ENCODE results near the gene TMEM175. TPM values are rescaled to one million over a fixed set of nuclear protein-coding genes. Genes with fewer than 3 reads are reported as not detected.
A peak's percentile ranks its signal among the peaks of the same experiment; 100 is the strongest.
"Not testable (repeated sequence)": the region's sequence is repeated elsewhere in the genome, so short reads cannot be mapped to it uniquely, and the experiment has no call there.

The TMEM175 gene
- total RNA-seq, 1 experiment from 2014 or later = 10.5 TPM

DNA sequence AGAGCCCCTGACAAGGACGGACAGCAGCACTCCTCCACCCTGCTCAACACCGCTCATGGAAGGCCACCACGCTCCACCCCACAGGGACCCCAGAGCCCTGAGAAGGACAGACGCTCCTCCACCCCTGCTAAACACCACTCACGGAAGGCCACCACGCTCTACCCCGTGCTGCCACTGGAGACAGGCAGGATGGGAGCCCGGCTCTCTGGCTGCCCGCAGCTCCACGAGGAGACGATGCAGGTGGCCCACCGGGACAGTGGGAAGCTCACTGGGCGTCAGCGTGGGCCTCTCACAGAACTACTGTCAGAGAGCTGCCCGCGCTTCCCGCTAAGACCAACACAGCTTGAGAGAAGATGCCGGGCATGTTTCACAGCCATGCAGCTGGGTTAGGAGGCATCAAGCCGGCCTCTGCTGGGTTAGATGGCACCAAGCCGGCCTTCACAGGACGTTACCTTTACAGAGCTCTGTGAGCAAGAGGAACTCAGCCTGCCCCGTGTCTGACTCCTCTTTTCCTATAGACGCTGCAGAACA lies 21.0 kb upstream of the TMEM175 start:
- in situ Hi-C loops (cut with HindIII; ENCODE audit: low pct_unique_long_range_greater_than_20kb, low sequenced_read_pairs) = no loop called here
- no peak for DNase-seq (ENCODE audit: low read depth, low spot score)

DNA sequence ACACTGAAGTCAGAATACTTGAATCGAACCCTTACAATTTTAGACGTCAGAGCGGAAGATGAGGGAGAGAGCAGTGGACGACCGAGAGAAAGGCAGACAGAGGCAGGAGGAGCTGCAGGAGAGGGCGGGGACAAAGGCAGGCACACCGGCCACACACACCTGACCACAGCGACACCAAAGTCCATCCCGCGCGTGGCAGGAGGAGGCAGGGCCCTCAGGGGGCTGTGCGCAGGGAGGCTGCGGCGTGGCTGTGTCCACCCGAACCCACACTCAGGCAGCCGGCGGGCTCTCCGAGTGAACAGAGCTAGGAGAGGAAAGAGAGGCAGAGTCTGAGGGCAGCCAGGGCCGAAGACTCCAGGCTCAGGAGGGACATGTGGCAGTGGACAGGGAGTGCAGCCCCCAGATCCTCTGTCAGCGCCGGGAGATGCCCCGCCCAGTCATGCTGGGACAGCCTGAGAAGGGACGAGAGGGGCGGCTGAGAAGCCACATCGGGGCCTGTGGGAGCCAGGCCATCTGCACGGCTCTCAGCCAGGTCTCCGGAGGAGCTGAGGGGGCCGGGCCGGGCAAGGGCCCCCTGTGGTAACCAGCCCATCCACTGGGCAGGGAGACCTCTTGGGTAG lies 20.3 kb upstream of the TMEM175 start:
- no peak for DNase-seq (ENCODE audit: low read depth, low spot score)
- in situ Hi-C loops (cut with HindIII; ENCODE audit: low pct_unique_long_range_greater_than_20kb, low sequenced_read_pairs) = no loop called here

GRCh38 chr4:912548-913279 lies 19.5 kb upstream of the TMEM175 start:
- DNase-seq (ENCODE audit: low read depth, low spot score) = peak; percentile 66
- in situ Hi-C loops (cut with HindIII; ENCODE audit: low pct_unique_long_range_greater_than_20kb, low sequenced_read_pairs) = no loop called here

DNA sequence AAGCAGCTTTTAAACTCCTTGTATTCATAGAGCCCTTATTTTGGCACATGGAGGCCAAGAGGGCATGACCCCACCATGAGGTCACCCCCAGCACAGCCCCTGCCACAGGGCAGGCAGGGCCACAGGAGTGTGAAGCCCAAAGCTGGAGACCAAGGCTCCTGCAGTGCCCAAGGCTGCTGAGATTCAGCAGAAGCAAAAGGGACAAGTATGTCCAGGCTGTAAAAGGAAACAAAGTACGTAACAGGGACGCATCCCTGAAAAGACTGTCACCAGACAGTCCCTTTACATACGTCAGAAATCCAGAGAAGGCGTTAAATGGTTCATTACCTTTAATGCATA lies 19.0 kb upstream of the TMEM175 start:
- in situ Hi-C loops (cut with HindIII; ENCODE audit: low pct_unique_long_range_greater_than_20kb, low sequenced_read_pairs) = no loop called here
- no peak for DNase-seq (ENCODE audit: low read depth, low spot score)

DNA sequence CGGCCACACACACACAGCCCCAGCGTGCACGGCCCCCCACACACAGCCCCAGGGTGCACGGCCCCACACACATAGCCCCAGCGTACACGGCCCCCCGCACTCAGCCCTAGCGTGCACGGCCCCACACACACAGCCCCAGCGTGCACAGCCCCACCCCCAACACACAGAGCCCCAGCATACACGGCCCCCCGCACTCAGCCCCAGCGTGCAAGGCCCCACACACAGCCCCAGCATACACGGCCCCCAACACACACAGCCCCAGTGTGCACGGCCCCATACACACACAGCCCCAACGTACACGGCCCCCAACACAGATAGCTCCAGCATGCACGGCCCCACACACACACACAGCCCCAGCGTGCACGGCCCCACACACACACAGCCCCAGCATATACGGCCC lies 17.7 kb upstream of the TMEM175 start:
- in situ Hi-C loops (cut with HindIII; ENCODE audit: low pct_unique_long_range_greater_than_20kb, low sequenced_read_pairs) = no loop called here
- DNase-seq (ENCODE audit: low read depth, low spot score) = no peak

DNA sequence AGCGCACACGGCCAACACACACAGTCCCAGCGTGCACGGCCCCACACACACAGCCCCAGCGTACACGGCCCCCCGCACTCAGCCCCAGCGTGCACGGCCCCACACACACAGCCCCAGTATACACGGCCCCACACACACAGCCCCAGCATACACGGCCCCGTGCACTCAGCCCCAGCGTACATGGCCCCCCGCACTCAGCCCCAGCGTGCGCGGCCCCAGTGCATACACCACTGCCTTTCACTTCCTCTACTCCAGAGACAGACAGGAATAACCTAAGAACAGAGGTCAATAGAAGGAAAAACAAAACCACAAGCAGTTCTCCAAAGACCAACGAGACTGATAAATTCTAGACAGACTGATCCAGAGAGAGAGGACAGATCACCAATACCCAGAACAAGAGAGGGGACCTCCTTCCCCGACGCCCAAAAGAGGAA lies 17.2 kb upstream of the TMEM175 start:
- no peak for DNase-seq (ENCODE audit: low read depth, low spot score)
- in situ Hi-C loops (cut with HindIII; ENCODE audit: low pct_unique_long_range_greater_than_20kb, low sequenced_read_pairs) = no loop called here

GRCh38 chr4:915595-915994 lies 16.7 kb upstream of the TMEM175 start:
- in situ Hi-C loops (cut with HindIII; ENCODE audit: low pct_unique_long_range_greater_than_20kb, low sequenced_read_pairs) = no loop called here
- DNase-seq (ENCODE audit: low read depth, low spot score) = no peak

DNA sequence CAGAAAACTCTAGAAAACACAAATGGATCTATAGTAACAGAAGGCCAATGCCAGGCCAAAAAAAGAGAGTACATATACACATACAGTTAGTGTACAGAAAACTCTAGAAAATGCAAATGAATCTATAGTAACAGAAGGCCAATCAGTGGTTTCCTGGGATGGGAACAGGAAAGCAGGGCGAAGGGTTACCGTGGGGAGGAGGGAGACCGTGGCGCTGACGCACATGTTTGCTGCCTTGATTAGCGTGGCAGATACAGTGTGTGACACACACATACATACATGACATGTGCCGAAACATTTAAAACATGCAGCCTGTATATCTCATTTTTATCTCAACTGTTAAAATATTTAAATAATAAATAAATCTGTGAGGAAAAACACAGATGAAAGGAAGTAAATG lies 14.8 kb upstream of the TMEM175 start:
- in situ Hi-C loops (cut with HindIII; ENCODE audit: low pct_unique_long_range_greater_than_20kb, low sequenced_read_pairs) = no loop called here
- DNase-seq (ENCODE audit: low read depth, low spot score) = no peak

- in situ Hi-C loops (cut with HindIII; ENCODE audit: low pct_unique_long_range_greater_than_20kb, low sequenced_read_pairs) = no loop called here
- DNase-seq (ENCODE audit: low read depth, low spot score) = no peak
Measured at GRCh38 chr4:917992-918391, 14.3 kb upstream of the TMEM175 start.

GRCh38 chr4:918591-918990 lies 13.7 kb upstream of the TMEM175 start:
- in situ Hi-C loops (cut with HindIII; ENCODE audit: low pct_unique_long_range_greater_than_20kb, low sequenced_read_pairs); DNase-seq (ENCODE audit: low read depth, low spot score): not testable (repeated sequence)

GRCh38 chr4:919004-919680 lies 13.1 kb upstream of the TMEM175 start:
- DNase-seq (ENCODE audit: low read depth, low spot score); in situ Hi-C loops (cut with HindIII; ENCODE audit: low pct_unique_long_range_greater_than_20kb, low sequenced_read_pairs): not testable (repeated sequence)

DNA sequence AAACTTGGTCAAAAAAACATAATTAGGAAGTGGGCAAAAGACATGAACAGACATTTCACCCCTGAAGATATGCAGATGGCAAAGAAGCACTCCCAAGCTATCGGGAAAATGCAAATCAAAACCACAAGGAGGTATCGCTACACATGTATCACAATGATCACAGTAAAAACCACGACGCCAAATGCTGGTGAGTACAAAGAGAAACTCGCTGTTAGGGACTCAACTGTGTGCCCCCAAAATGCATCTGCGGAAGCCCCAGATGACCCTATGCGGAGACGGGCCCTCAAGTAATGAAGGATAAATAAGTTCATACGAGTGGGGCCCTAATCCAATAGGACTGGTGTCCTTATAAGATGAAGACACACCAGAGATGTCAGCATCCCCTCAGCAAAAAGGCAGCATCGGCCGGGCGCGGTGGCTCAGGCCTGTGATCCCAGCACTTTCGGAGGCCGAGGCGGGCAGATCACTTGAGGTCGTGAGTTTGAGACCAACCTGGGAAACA lies 10.4 kb upstream of the TMEM175 start:
- in situ Hi-C loops (cut with HindIII; ENCODE audit: low pct_unique_long_range_greater_than_20kb, low sequenced_read_pairs) = no loop called here
- DNase-seq (ENCODE audit: low read depth, low spot score) = no peak

DNA sequence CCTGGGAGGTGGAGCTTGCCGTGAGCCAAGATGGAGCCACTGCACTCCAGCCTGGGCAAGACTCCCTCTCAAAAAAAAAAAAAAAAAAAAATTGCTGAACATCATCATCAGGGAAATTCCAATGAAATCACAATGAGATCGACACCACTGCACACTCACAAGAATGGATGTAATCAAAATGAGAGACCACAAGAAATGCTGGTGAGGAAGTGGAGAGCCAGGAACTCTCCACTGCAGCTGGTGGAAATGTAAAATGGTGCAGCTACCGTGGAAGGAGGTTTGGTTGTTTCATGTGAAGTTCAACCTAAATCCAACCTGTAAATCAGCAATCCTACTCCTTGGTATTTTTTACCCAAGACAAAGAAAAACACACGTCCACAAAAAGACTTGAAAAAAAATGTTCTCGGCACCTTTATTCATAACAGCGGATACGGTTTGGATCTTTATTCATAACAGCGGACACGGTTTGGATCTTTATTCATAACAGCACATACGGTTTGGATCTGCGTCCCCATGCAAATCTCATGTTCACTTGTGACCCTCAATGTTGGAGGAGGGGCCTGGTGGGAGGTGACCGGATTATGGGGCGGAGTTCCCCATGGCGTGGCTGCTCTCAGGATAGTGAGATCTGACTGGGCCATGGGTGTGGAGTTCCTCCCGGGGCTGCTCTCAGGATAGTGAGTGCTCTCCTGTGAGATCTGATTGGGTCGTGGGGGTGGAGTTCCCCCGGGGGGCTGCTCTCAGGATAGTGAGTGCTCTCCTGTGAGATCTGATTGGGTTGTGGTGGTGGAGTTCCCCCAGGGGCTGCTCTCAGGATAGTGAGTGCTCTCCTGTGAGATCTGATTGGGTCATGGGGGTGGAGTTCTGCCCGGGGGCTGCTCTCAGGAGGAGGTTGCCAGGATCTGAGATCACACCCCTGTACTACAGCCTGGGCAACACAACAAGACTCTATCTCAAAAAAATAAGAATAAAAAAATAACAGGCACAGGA lies 7.9 kb upstream of the TMEM175 start:
- DNase-seq (ENCODE audit: low read depth, low spot score) = no peak
- in situ Hi-C loops (cut with HindIII; ENCODE audit: low pct_unique_long_range_greater_than_20kb, low sequenced_read_pairs) = no loop called here

DNA sequence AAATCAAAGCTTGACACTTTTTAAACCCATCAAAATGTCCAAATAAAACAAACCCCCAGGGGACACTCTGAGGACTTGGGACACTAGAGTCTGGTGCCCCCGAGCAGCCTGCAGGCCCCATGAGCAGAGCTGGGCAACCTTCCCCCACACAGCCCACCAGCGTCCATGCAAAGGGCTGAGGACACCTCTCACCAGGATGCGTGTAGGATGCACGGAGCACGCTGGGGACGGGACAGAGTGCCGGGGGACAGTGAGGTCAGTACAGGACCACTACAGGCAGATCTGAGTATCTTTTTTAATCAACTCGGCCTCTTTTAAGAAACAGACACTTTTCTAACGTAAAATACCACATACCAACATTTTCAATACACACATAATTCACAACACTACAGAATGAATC lies 7.1 kb upstream of the TMEM175 start:
- DNase-seq (ENCODE audit: low read depth, low spot score) = no peak
- in situ Hi-C loops (cut with HindIII; ENCODE audit: low pct_unique_long_range_greater_than_20kb, low sequenced_read_pairs) = no loop called here

DNA sequence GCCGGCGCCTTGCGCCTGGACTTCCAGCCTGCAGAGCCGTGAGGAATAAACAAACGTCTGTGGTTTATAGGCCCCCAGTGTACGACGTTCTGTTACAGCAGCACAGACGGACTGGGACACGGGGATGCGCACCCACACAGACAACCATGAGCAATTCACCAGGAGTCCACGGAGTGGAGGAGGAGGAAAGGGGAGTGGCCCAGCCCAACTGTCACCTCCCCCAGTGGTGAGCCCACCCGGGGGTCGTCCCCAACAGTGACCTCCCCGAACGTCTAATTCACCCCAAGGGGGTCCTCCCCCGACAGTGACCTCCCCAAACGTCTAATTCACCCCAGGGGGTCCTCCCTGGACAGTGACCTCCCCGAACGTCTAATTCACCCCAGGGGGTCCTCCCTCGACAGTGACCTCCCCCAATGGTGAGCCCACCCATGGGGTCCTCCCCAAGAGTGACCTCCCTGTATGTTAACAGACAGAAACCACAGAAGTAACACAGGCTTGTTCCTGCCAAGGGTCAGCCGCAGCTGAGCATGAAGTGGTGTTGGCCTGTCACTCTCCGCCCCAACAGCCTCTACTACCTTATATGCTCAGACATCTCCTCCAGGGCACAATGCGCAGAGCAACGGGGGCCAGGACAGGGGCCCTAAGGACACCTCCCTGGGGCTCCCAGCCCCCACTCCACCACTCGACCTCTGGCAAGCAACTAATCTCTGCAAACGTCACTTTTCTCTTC lies 6.3 kb upstream of the TMEM175 start:
- no peak for DNase-seq (ENCODE audit: low read depth, low spot score)
- in situ Hi-C loops (cut with HindIII; ENCODE audit: low pct_unique_long_range_greater_than_20kb, low sequenced_read_pairs) = no loop called here

- peak; percentile 65 for DNase-seq (ENCODE audit: low read depth, low spot score)
- in situ Hi-C loops (cut with HindIII; ENCODE audit: low pct_unique_long_range_greater_than_20kb, low sequenced_read_pairs) = no loop called here
Measured at GRCh38 chr4:926538-926937, 5.7 kb upstream of the TMEM175 start.

DNA sequence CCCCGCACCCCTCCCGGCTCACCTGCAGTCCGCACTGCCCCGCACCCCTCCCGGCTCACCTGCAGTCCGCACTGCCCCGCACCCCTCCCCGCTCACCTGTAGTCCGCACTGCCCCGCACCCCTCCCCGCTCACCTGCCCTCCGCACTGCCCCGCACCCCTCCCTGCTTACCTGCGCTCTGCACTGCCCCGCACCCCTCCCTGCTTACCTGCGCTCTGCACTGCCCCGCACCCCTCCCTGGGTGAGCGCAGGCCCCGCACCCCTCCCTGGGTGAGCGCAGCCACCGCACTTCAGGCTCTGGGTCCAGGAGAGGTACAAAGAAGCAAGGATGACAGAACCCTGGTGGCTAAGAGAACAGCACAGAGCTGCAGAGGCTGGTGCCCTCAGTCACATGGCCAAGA lies 4.7 kb upstream of the TMEM175 start:
- in situ Hi-C loops (cut with HindIII; ENCODE audit: low pct_unique_long_range_greater_than_20kb, low sequenced_read_pairs); DNase-seq (ENCODE audit: low read depth, low spot score): not testable (repeated sequence)

Measured in SK-MEL-5 (cell line).